Measurements from ENCODE around the gene DNAJB7. TPM values are rescaled to one million over a fixed set of nuclear protein-coding genes. Genes with fewer than 3 reads are reported as not detected.

The DNAJB7 gene
- total RNA-seq, 1 experiment from 2014 or later, result not detected

GRCh38 chr22:40844951-40845350, 17.0 kb downstream of the DNAJB7 start:
- ChIA-PET POLR2A (ENCODE audit: unreplicated experiment) (no interaction called here), CTCF (no interaction called here)
- Histone ChIP-seq H3K9me2 (replicated peaks; ENCODE audit: low read length) (no peaks in the 10 kb centered on the region), H3K4me1 (ENCODE audit: insufficient read depth, low read length) (peaks cover 12% of the 10 kb centered on the region), H3K27me3 (ENCODE audit: low read length) (no peaks in the 10 kb centered on the region), H3K9me3 (ENCODE audit: low read length) (no peaks in the 10 kb centered on the region), H3K4me2 (ENCODE audit: low read length) (no peak overlapping the region), H3K36me3 (ENCODE audit: low read depth, low read length) (peaks cover 33% of the 10 kb centered on the region), H3K79me2 (ENCODE audit: low read length) (peaks cover 49% of the 10 kb centered on the region), H3K4me3 (ENCODE audit: low read length) (no peak overlapping the region), H3K27ac (ENCODE audit: low read length) (no peak overlapping the region), H3K9ac (ENCODE audit: low read length) (no peak overlapping the region), H3F3A (ENCODE audit: low read length, unreplicated experiment) (no peaks in the 10 kb centered on the region), H2AFZ (ENCODE audit: low read length) (no peak overlapping the region), H4K20me1 (ENCODE audit: low read length) (peaks cover 6% of the 10 kb centered on the region; the same call in 1 of the 2 replicates)
- BruUV-seq (replicated peaks), result no TSS peak
- DNase-seq (no peak), ATAC-seq (no peak)
- TF ChIP-seq CTCF (conservative IDR thresholded peaks at IDR 0.05; ENCODE audit: low read depth, low read length) (no peak), EZH2 (IDR thresholded peaks at IDR 0.05; ENCODE audit: low read length, unreplicated experiment) (no peak), EZH2phosphoT487 (IDR thresholded peaks at IDR 0.05; ENCODE audit: borderline replicate concordance, low read length) (no peak)
- intact Hi-C loops (cut with micrococcal nuclease), result no loop called here

- Histone ChIP-seq H3K27ac (ENCODE audit: low read length) (no peak overlapping the region), H3K4me1 (ENCODE audit: insufficient read depth, low read length) (peaks cover 26% of the 10 kb centered on the region), H3K9me2 (replicated peaks; ENCODE audit: low read length) (no peaks in the 10 kb centered on the region), H3F3A (ENCODE audit: low read length, unreplicated experiment) (no peaks in the 10 kb centered on the region), H3K9ac (ENCODE audit: low read length) (no peak overlapping the region), H2AFZ (ENCODE audit: low read length) (no peak overlapping the region), H3K4me2 (ENCODE audit: low read length) (no peak overlapping the region), H3K27me3 (ENCODE audit: low read length) (no peaks in the 10 kb centered on the region), H3K4me3 (ENCODE audit: low read length) (no peak overlapping the region), H4K20me1 (ENCODE audit: low read length) (peaks cover 6% of the 10 kb centered on the region; the same call in 1 of the 2 replicates), H3K9me3 (ENCODE audit: low read length) (no peaks in the 10 kb centered on the region), H3K79me2 (ENCODE audit: low read length) (peaks cover 36% of the 10 kb centered on the region), H3K36me3 (ENCODE audit: low read depth, low read length) (peaks cover 39% of the 10 kb centered on the region)
- ChIA-PET POLR2A (ENCODE audit: unreplicated experiment) (no interaction called here), CTCF (interaction anchor here (1.1 kb wide), 1 partner anchor 61 kb away, joined by 7 read pairs; no protein-coding TSS in a partner anchor)
- intact Hi-C loops (cut with micrococcal nuclease), result no loop called here
- no TSS peak for BruUV-seq (replicated peaks)
- no peak for DNase-seq
- TF ChIP-seq CTCF (conservative IDR thresholded peaks at IDR 0.05; ENCODE audit: low read depth, low read length), result no peak
- no peak for TF ChIP-seq EZH2 (IDR thresholded peaks at IDR 0.05; ENCODE audit: low read length, unreplicated experiment)
- TF ChIP-seq EZH2phosphoT487 (IDR thresholded peaks at IDR 0.05; ENCODE audit: borderline replicate concordance, low read length), result no peak
- no peak for ATAC-seq
These were observed 23.4 kb downstream of the DNAJB7 start for GRCh38 chr22:40838486-40838885.

GRCh38 chr22:40834619-40835018, 27.3 kb downstream of the DNAJB7 start:
- BruUV-seq (replicated peaks), result no TSS peak

More at GRCh38 chr22:40834619-40835018, 27.3 kb downstream of the DNAJB7 start:
- ATAC-seq (peak; percentile 83), DNase-seq (peak; percentile 43)
- Histone ChIP-seq H3K4me1 (ENCODE audit: insufficient read depth, low read length) (peaks cover 13% of the 10 kb centered on the region), H3K9ac (ENCODE audit: low read length) (no peak overlapping the region), H3K9me2 (replicated peaks; ENCODE audit: low read length) (no peaks in the 10 kb centered on the region), H2AFZ (ENCODE audit: low read length) (no peak overlapping the region), H3F3A (ENCODE audit: low read length, unreplicated experiment) (no peaks in the 10 kb centered on the region), H3K79me2 (ENCODE audit: low read length) (peaks cover 18% of the 10 kb centered on the region; the same call in 1 of the 2 replicates), H3K4me3 (ENCODE audit: low read length) (no peak overlapping the region), H3K27me3 (ENCODE audit: low read length) (no peaks in the 10 kb centered on the region), H3K9me3 (ENCODE audit: low read length) (no peaks in the 10 kb centered on the region), H3K4me2 (ENCODE audit: low read length) (0 out of 2 replicates have a peak overlapping the region, but pooled peaks have one; percentile 20), H3K36me3 (ENCODE audit: low read depth, low read length) (peaks cover 52% of the 10 kb centered on the region), H4K20me1 (ENCODE audit: low read length) (no peaks in the 10 kb centered on the region), H3K27ac (ENCODE audit: low read length) (peak overlapping the region; percentile 39)
- POLR2A ChIA-PET (ENCODE audit: unreplicated experiment), result interaction anchor here (0.6 kb wide), 2 partner anchors 23 to 116 kb away, joined by 3 to 9 read pairs; partner anchors contain the start of gene RBX1
- CTCF ChIA-PET, result interaction anchor here (1.0 kb wide), 1 partner anchor 152 kb away, joined by 3 read pairs; no protein-coding TSS in a partner anchor
- intact Hi-C loops (cut with micrococcal nuclease), result no loop called here
- TF ChIP-seq EZH2phosphoT487 (IDR thresholded peaks at IDR 0.05; ENCODE audit: borderline replicate concordance, low read length) (no peak), EZH2 (IDR thresholded peaks at IDR 0.05; ENCODE audit: low read length, unreplicated experiment) (no peak)

Data from PC-3 (cell line).